T-helper 2 cell treated with Interferon-gamma antibody and Interleukin-4, amounts not matched to agents 100 ng/mL and 5 ng/mL, for 36 hours (primary cell): ENCODE measurements around the gene NPY5R. TPM values are rescaled to one million over a fixed set of nuclear protein-coding genes. Genes with fewer than 3 reads are reported as not detected.

Experiments
- intact Hi-C: fragments of 100-400 bp; cut with micrococcal nuclease; formaldehyde crosslinking; loops from one replicate; pipeline ENCODE4 v1.15.1; 2023
- total RNA-seq: library from RNA; stranded (reverse); gene quantifications from 2 replicates; pipeline ENCODE4 v1.2.3, GENCODE V29; 2022

The NPY5R gene
- total RNA-seq: not detected in 2 replicates

- intact Hi-C loops: no loop called here
These were observed at the start of gene NPY5R for GRCh38 chr4:163343604-163344146. TSS of gene NPY5R (plus strand) at chr4:163343892. CDS start at chr4:163350274, 6,382 bp downstream.

GRCh38 chr4:163295138-163295537 lies 48.6 kb upstream of the NPY5R start:
- intact Hi-C loops: no loop called here

GRCh38 chr4:163300445-163300844 lies 43.2 kb upstream of the NPY5R start:
- intact Hi-C loops: no loop called here

DNA sequence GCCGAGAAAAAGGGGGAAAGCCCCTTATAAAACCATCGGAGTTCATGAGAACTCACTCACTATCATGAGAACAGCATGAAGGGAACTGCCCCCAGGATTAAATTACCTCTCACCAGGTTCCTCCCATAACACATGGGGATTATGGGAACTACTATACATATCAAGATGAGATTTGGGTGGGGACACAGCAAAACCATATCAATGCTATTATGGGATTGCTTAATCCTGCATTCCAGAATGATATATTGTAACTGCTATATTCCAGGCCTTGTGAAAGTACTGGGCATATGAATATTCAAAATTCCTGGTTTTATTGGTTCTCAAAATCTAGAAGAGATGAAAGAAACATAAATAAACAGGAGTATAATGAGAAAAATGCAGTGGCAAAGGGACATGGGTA lies 40.6 kb upstream of the NPY5R start:
- intact Hi-C loops: no loop called here

DNA sequence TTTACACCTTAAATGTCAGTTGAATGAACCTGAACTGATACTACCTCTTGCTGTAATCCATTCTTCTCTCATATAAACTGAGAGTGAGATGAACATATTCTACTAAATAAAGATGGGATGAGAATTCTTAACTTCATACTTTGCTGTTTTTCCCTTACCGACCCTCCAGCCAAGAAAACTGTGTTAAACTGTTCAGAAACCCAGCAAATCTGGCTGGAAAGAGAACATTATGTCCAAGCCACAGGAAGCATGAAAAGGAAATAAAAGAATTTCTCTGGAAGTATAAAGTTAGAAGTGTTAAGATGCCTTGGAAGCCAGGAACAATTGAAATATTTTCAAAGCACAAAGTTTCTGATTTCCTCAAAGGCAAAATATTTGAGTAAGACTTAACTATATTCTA lies 34.2 kb upstream of the NPY5R start:
- intact Hi-C loops: no loop called here

DNA sequence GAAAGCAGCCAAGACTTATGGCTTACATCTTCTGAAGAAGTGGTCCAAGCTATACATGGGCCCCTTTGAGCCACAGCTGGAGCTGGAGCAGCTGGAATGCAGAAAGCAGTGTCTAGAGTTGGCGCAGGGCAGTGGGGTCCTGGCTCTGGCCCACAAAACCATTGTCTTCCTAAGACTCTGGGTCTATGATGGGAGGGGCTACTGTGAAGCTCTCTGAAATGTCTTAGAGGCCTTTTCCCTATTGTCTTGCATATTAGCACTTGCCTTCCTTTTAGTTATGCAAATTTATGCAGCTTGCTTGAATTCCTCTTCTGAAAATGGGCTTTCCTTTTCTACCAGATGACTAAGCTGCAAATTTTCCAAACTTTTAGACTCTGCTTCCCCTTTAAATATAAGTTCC lies 26.6 kb upstream of the NPY5R start:
- intact Hi-C loops: no loop called here

DNA sequence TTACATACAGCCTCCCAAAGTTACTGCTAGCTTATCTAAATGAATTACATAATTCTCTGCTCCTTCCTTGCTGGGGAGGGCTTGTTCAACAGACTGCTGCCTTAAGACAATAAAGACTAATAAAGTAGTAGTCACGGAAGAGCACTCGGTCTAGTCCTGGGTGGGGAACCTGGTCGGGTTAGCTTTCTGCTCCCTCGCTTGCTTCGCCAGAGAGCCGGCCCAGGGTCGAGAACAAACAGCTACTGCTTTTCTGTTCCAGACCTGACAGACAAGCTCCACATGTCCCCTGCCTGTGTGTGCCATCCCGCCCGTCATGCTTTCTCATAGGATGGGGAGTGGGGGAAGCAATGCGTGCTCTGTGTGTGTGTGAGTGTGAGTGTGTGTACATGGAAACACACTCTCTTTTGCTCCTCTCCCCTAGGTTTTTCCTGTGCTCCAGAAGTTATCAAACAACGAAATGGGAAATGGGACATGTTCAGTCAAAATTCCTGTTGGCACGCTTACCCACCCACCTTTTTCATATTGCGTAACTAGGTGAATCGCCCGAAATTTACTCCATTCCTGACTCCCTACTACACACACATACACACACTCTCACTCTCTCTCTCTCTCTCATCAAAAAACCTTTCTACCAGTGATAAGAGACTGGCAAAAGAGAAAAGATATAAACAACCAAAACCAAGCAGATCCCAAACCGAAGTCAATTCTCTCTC lies 12.6 kb upstream of the NPY5R start:
- intact Hi-C loops: loop anchor here (5.0 kb wide), 1 partner anchor 216 kb away; no protein-coding TSS in a partner anchor

DNA sequence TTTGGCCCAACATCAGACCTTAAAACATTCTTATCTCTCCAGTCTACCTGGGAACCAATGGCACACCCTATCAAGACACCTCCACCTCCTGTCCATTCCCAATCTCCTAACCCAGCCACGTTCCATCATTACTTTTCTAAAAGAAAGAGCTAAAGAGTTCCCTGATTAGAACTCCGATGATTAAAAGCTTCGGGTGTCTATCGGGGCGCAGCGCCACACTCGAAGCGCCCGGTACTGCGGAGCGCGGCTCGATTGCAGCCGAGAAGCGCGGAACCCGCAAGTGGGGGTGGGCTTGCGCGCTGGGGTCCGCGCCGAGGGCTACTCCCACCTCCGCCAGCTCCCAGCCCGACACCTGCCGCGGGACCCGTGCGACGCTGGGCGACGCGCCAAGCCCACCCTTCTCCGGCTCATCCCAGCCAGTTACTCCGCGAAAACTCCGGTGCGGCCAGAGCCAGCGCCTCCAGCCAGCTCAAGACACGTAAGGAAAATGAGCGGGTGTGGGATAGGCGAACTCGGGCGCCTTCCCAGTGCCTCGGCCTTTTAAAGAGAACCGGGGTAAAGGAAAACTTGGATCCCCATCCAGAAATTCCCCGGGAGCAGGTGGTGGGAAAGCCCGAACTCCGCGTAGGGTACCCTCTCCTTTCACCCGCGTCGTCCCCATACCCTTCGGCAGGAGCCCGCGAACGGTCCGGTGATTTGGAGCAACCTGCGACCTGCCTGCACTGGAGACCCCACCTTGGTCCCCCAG lies 11.9 kb upstream of the NPY5R start:
- intact Hi-C loops: loop anchor here (1.0 to 5.0 kb wide), 2 partner anchors 215 to 225 kb away; no protein-coding TSS in a partner anchor

- intact Hi-C loops: loop anchor here (1.0 to 5.0 kb wide), 2 partner anchors 215 to 225 kb away; no protein-coding TSS in a partner anchor
These were observed 10.9 kb upstream of the NPY5R start, which contains the start of gene NPY1R for GRCh38 chr4:163332526-163333406. TSS of gene NPY1R (minus strand) at chr4:163332596. CDS start at chr4:163326554, 6,042 bp downstream.

- intact Hi-C loops: no loop called here
These were observed 8.3 kb upstream of the NPY5R start for GRCh38 chr4:163335384-163335783.

DNA sequence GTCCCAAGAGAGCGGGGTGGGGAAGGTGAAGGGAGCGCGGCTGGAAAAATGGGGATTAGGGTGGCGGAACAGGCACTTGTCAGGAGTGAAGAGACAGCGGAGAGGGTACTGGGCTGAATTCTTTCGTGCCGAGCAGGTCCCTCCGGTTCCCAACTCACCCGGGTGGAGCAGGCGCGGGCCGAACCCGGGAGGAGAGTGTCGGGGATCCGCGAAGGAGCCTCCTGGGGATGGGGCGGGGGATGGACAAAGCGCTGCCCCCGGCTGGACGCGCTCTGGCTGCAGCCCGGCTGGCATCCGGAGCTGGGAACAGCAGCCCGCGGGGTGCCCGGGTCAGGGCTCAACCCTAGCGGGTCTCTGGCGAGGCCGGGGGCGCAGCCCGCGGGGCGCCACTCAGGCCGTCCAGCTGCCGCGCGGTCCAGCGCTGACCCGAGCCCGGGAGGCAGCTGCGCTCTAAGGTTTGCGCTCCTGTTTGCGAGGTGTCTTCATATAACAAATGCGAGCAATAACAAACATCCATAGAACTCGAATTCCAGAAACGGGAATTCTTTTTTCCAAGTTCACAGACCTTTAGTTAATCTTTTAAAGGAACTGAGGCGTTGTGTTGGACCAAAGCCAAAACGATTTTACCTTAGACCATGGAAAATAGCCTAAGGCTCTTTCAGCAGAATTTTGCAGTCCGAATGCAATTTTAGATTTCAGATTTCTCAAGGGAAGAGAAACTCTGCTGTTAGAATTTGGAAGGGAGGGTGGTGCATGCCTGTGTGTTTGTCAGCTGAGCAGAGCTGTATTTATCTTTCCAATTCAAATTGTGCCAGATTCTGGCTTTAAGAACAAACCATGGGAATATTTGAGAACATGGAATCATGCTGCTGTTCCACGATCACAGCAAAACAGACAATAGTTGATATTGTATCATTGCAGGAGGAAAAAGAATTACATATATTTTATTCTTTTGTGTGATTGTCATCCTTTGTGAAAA lies 744 bp downstream of the NPY5R start:
- intact Hi-C loops: no loop called here

GRCh38 chr4:163350672-163351071 lies 7.0 kb downstream of the NPY5R start:
- intact Hi-C loops: no loop called here

DNA sequence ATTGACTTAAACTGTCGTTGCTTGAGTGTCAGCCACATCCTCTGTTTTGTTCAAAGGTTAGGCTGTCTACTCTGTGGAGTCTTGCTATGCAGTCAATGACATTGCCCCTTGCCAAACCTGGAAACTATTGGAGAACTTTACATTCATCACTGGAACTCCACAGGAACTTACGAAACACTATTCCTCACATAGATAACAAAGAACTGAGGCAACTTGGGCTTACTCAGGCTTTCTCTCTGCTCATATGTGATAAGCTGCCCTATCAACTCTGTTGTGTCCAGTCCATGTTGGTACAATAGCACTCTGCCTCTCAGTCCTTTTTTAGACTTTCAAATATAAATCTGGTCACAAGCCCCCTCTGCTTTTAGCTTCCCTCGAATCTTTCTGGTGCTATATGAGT lies 9.4 kb downstream of the NPY5R start:
- intact Hi-C loops: no loop called here

- intact Hi-C loops: no loop called here
These were observed 12.4 kb downstream of the NPY5R start for GRCh38 chr4:163356104-163356503.

DNA sequence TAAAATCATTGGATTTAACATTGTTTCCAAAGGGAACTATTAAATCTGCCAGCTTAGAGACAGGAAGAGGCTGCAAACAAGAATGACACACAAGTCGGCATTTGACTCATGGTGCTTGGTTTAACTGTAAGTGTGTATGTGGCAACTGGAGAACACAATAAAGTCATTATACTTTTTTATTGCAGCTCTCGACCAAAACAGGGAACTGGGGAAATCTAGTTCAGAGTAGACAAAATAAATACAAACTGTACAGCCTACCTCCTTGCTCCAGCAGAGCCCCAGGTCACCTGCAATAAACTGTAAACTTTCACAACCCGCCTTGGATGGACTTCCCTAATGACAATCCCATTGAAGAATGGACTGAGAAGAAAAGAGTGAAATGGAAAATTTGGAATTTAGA lies 24.0 kb downstream of the NPY5R start:
- intact Hi-C loops: no loop called here

DNA sequence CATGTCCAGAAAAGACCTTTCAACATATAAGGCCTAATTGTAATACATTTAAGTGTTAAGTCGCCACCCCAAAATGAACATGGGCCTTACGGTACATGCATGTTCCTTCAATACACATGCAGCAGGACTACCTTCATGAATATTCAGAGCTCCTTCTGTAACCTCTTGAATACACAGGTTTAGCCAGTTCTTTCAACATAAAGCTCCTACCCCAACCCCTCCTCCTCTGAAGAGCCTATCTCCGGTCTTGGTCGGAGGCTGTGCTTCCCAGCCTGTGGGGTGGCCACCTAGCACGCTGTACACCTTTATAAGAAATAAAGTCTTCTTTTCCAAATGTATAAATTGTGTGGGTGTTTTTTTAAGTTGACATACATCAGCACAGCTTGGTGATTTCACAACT lies 28.3 kb downstream of the NPY5R start:
- intact Hi-C loops: no loop called here

DNA sequence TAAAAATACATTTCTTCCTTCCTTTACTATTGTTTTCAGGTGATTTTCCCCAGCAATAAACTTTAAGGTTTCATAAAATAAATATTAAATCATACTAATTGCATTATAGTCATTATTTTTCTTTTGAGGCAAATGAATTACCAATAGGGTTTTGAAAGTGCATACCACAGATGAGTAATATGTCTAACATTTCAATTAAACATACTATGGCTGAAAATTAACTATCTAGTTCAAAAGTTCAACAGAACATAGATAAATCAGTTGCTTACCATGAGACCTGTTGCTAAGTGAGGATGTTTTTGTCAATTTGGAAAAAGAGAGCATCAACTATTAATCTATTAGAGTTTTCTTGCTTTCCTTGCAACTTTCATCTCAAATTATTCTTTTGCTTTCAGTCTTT lies 35.0 kb downstream of the NPY5R start:
- intact Hi-C loops: no loop called here

- intact Hi-C loops: no loop called here
These were observed 37.0 kb downstream of the NPY5R start for GRCh38 chr4:163380703-163381102.

GRCh38 chr4:163382178-163382869 lies 38.6 kb downstream of the NPY5R start:
- intact Hi-C loops: no loop called here
